NT2/D1 (cell line): ENCODE data around the gene EGLN2.

Experiments used
- DNase-seq: peaks from one replicate; pipeline ENCODE4 v3.0.0-alpha.2; 2011; ENCODE audit warnings: low read depth, low spot score
- H3K27me3 ChIP-seq: 2 replicates; pipeline ENCODE4 v1.6.0; 2011; ENCODE audit warnings: mild to moderate bottlenecking; ENCODE audit not compliant: insufficient read length, insufficient read depth
- H3K36me3 ChIP-seq: 2 replicates; pipeline ENCODE4 v1.6.1; 2011; ENCODE audit warnings: mild to moderate bottlenecking, low read length, mixed read lengths; ENCODE audit not compliant: insufficient read depth, insufficient read length
- H3K4me1 ChIP-seq: 2 replicates; pipeline ENCODE4 v1.5.1; 2011; ENCODE audit not compliant: insufficient read depth, insufficient read length
- H3K4me3 ChIP-seq: 2 replicates; pipeline ENCODE4 v1.5.1; 2011; ENCODE audit warnings: low read depth; ENCODE audit not compliant: insufficient read length
- H3K9ac ChIP-seq: 2 replicates; pipeline ENCODE4 v1.6.0; 2011; ENCODE audit warnings: low read depth; ENCODE audit not compliant: insufficient read length
- H3K9me3 ChIP-seq: 2 replicates; pipeline ENCODE4 v1.5.1; 2011; ENCODE audit warnings: mild to moderate bottlenecking, low read length; ENCODE audit not compliant: insufficient read depth
- SUZ12 ChIP-seq: IDR thresholded peaks from 2 replicates; pipeline ENCODE4 v1.6.1; 2011; ENCODE audit not compliant: insufficient read length, insufficient read depth; ENCODE audit errors: extremely low read depth
- YY1 ChIP-seq: IDR thresholded peaks from 2 replicates; pipeline ENCODE4 v1.6.1; 2011; ENCODE audit not compliant: insufficient read length, insufficient read depth
- ZNF274 ChIP-seq: IDR thresholded peaks from 2 replicates; pipeline ENCODE4 v1.6.1; 2011; ENCODE audit warnings: mild to moderate bottlenecking, low read depth, low read length

Gene EGLN2

DNA sequence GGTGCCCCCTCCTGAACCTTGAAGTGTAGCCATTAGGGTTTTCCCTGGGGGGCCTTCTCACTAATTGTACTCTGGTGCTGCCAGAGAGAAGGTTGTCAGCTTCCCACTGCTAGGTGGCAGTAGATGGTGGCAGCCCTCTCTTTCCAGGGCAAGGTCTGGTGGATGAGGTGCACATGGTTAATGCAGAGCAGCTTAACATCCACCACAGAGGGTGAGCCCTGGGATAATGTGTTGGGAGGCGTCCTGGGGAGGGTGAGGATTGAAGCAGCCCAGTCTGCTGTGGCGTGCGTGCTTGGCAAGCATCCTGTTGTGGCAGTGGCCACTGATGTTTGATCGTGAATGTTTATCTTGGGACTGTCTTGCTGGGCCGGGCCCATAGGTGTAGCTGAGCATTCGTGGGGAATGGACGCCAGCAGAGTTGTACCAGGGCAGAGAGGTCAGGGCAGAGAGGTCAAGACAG lies 5.8 kb downstream of the EGLN2 start:
- H3K9me3 ChIP-seq = no peaks in the 10 kb centered on the region
- no peak overlapping the region for H3K9ac ChIP-seq
- TF ChIP-seq SUZ12 (no peak), ZNF274 (no peak), YY1 (no peak)
- H3K36me3 ChIP-seq = peaks cover 83% of the 10 kb centered on the region
- no peak overlapping the region for H3K4me3 ChIP-seq
- no peaks in the 10 kb centered on the region for H3K27me3 ChIP-seq
- DNase-seq = no peak
- peaks cover 46% of the 10 kb centered on the region for H3K4me1 ChIP-seq

DNA sequence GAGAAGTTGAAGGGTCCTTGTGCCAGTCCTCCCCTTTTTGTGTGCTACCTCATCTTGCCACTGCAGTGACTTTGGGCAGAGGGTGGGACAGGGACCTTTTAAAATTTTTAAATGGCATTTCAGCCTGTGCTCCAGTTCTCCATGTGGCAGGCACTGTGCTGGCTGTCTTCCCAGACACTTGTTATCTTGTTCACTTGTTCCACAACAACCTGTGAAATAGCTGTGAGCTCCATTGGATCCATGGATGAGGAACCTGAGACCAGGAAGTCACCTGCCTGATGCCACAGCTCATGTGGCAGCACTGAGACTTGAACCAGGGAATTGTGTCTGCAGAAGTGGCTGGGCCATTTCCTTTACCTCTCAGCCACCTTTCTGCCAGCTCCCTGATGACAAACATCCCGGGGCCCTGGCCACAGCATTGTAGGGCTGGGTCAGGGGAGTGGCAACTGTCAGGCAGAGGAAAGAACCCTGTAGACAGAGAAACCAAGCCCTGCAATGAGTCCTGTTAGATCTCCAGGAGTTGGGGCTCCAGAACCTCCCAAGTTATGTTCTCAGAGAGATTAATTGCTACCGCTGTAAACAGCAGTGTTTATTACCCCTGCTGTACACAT lies 6.4 kb downstream of the EGLN2 start:
- Histone ChIP-seq H3K36me3 (peaks cover 81% of the 10 kb centered on the region), H3K4me1 (peaks cover 48% of the 10 kb centered on the region), H3K9me3 (no peaks in the 10 kb centered on the region), H3K27me3 (no peaks in the 10 kb centered on the region), H3K9ac (no peak overlapping the region), H3K4me3 (no peak overlapping the region)
- no peak for TF ChIP-seq YY1
- no peak for TF ChIP-seq SUZ12
- no peak for TF ChIP-seq ZNF274
- no peak for DNase-seq

DNA sequence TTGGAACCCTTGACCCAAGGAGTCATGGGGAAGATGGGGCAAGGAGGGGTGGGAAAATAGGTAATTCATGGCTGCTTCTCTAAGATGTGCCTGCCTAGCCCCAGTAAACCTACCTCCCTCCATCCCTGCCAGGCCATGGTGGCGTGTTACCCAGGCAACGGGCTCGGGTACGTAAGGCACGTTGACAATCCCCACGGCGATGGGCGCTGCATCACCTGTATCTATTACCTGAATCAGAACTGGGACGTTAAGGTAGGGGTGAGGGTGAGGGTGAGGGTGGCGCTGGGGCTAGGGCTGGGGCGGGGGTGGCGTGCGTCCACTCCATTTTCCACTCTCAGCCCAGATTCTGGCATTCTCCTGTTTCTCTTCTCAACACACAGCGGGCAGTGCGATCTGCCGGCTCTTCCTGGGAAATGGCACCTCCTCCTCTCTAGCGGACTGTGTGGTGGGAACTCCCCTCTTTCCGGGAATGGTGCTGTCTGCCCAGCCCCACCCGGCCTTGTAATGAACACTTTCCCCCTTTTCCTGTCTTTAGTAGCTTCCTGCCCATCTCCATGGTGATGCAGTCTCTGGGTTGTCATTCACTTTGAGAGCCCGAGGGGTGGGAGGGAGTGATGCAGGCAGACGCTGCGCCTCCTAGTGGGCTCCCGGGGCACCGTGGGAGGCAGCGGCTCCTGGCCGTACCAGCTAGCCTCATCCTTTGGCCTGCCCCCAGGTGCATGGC lies 7.6 kb downstream of the EGLN2 start:
- no peak for TF ChIP-seq SUZ12
- no peak for TF ChIP-seq ZNF274
- no peak for TF ChIP-seq YY1
- Histone ChIP-seq H3K36me3 (peaks cover 70% of the 10 kb centered on the region), H3K9ac (no peak overlapping the region), H3K9me3 (no peaks in the 10 kb centered on the region), H3K4me1 (peaks cover 38% of the 10 kb centered on the region), H3K4me3 (no peak overlapping the region), H3K27me3 (no peaks in the 10 kb centered on the region)
- DNase-seq = peak; percentile 94

DNA sequence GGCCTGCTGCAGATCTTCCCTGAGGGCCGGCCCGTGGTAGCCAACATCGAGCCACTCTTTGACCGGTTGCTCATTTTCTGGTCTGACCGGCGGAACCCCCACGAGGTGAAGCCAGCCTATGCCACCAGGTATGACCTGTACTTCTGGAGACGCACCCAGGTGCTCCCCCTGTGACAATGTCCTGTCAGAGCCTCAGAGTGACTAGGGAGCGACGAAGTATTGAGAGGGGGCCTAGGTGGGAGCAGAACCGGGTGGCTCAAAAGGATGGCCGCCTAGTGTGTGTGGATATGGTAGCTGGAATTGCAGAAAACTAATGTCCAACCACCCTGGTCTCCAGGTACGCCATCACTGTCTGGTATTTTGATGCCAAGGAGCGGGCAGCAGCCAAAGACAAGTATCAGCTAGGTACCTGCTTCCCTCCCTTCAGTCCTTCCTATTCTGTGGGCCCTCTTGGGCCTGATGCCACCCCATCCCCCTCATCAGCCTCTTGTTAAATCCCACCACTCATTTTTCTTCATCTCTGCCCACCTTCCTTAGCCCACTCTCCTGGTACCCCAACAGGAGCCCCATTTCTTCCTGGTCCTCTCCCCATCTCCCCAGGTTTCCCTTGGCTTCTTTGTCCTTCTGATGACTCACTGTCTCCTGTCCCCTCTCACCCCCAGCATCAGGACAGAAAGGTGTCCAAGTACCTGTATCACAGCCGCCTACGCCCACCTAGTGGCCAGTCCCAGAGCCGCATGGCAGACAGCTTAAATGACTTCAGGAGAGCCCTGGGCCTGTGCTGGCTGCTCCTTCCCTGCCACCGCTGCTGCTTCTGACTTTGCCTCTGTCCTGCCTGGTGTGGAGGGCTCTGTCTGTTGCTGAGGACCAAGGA lies 8.4 kb downstream of the EGLN2 start:
- peaks cover 36% of the 10 kb centered on the region for H3K4me1 ChIP-seq

DNA sequence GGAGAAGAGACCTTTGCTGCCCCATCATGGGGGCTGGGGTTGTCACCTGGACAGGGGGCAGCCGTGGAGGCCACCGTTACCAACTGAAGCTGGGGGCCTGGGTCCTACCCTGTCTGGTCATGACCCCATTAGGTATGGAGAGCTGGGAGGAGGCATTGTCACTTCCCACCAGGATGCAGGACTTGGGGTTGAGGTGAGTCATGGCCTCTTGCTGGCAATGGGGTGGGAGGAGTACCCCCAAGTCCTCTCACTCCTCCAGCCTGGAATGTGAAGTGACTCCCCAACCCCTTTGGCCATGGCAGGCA lies 9.0 kb downstream of the EGLN2 start:
- no peaks in the 10 kb centered on the region for H3K27me3 ChIP-seq
- no peak overlapping the region for H3K4me3 ChIP-seq
- DNase-seq = no peak
- H3K9ac ChIP-seq = no peak overlapping the region
- TF ChIP-seq YY1 (no peak), SUZ12 (no peak), ZNF274 (no peak)
- peaks cover 31% of the 10 kb centered on the region for H3K4me1 ChIP-seq
- no peaks in the 10 kb centered on the region for H3K9me3 ChIP-seq
- peaks cover 57% of the 10 kb centered on the region for H3K36me3 ChIP-seq

More for the DNA sequence above, 8.4 kb downstream of the EGLN2 start:
- Histone ChIP-seq H3K36me3 (peaks cover 63% of the 10 kb centered on the region), H3K9me3 (no peaks in the 10 kb centered on the region), H3K9ac (no peak overlapping the region), H3K4me3 (no peak overlapping the region), H3K27me3 (no peaks in the 10 kb centered on the region)
- TF ChIP-seq SUZ12 = no peak
- DNase-seq = no peak

DNA sequence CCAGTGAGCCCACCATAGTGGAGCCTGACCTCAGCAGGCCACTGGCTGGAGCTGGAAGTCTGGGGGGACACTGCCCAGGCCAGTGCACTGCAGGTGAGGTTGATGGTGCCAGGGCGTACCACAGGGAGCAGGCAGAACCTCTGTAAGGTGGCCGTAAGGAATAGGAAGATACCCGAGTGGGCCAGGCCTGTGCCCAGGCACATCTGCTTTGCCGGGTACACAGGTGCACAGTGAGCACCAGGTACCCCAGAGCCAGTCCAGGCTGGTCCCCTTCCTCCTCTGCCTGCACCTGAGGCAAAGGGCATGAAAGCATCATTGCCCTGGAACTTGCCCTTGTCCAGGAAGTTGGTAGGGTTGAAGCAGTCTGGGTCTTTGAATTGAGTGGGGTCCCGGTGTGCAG lies 9.5 kb downstream of the EGLN2 start:
- TF ChIP-seq ZNF274 (no peak), SUZ12 (no peak), YY1 (no peak)
- Histone ChIP-seq H3K9ac (no peak overlapping the region), H3K4me1 (peaks cover 29% of the 10 kb centered on the region), H3K27me3 (no peaks in the 10 kb centered on the region), H3K4me3 (no peak overlapping the region), H3K9me3 (no peaks in the 10 kb centered on the region), H3K36me3 (peaks cover 52% of the 10 kb centered on the region)
- no peak for DNase-seq

GRCh38 chr19:40809358-40810086 lies 10.5 kb downstream of the EGLN2 start:
- Histone ChIP-seq H3K9ac (peak overlapping the region; percentile 59), H3K4me1 (peaks cover 21% of the 10 kb centered on the region), H3K27me3 (no peaks in the 10 kb centered on the region), H3K36me3 (peaks cover 41% of the 10 kb centered on the region), H3K9me3 (no peaks in the 10 kb centered on the region), H3K4me3 (no peak overlapping the region)
- DNase-seq = no peak
- TF ChIP-seq ZNF274 (no peak), YY1 (no peak), SUZ12 (no peak)
